Astrocyte (in vitro differentiated cells and primary cell): ENCODE data around the gene DPF3. TPM values are rescaled to one million over a fixed set of nuclear protein-coding genes. Genes with fewer than 3 reads are reported as not detected.
A peak's percentile ranks its signal among the peaks of the same experiment; 100 is the strongest.

Experiments
- DNase-seq: peaks from one replicate; pipeline ENCODE4 v3.0.0-alpha.2; 2010; ENCODE audit warnings: low read depth
- FAIRE-seq: peaks from 2 replicates; lab custom pipeline; 2011; peaks lifted over from hg19 to GRCh38; lab: Jason Lieb, UNC
- H2AFZ ChIP-seq: 2 replicates; pipeline ENCODE4 v1.6.0; 2012; ENCODE audit warnings: low read depth, low read length, inconsistent platforms
- H3K27ac ChIP-seq: 2 replicates; pipeline ENCODE4 v1.5.1; 2011; ENCODE audit warnings: low read depth, low read length, inconsistent platforms
- H3K27me3 ChIP-seq: 2 replicates; pipeline ENCODE4 v1.6.0; 2011; ENCODE audit warnings: low read length, inconsistent platforms; ENCODE audit not compliant: insufficient read depth
- H3K36me3 ChIP-seq: 2 replicates; pipeline ENCODE4 v1.5.1; 2011; ENCODE audit warnings: low read length, inconsistent platforms; ENCODE audit not compliant: insufficient read depth
- H3K4me1 ChIP-seq: 2 replicates; pipeline ENCODE4 v1.5.1; 2011; ENCODE audit warnings: low read length, inconsistent platforms; ENCODE audit not compliant: insufficient read depth
- H3K4me2 ChIP-seq: 2 replicates; pipeline ENCODE4 v1.6.0; 2012; ENCODE audit warnings: low read length, inconsistent platforms
- H3K4me3 ChIP-seq: 2 replicates; pipeline ENCODE4 v1.5.1; 2011; ENCODE audit warnings: low read depth, mild to moderate bottlenecking, low read length, inconsistent platforms; ENCODE audit not compliant: insufficient read depth
- H3K79me2 ChIP-seq: 2 replicates; pipeline ENCODE4 v1.6.0; 2012; ENCODE audit warnings: mild to moderate bottlenecking, low read length, inconsistent platforms; ENCODE audit not compliant: insufficient read depth
- H3K9ac ChIP-seq: 2 replicates; pipeline ENCODE4 v1.6.0; 2012; ENCODE audit warnings: mild to moderate bottlenecking, low read length, inconsistent platforms
- H3K9me3 ChIP-seq: 2 replicates; pipeline ENCODE4 v1.5.1; 2012; ENCODE audit warnings: low read depth, mild to moderate bottlenecking, low read length, inconsistent platforms; ENCODE audit not compliant: insufficient read depth
- H4K20me1 ChIP-seq: 2 replicates; pipeline ENCODE4 v1.6.0; 2012; ENCODE audit warnings: low read length, inconsistent platforms; ENCODE audit not compliant: insufficient read depth
- H3K27ac Mint-ChIP-seq: one replicate; pipeline ENCODE4 v1.8.0; 2021; ENCODE audit warnings: mild to moderate bottlenecking, mixed read lengths; ENCODE audit not compliant: unreplicated experiment
- H3K27me3 Mint-ChIP-seq: one replicate; pipeline ENCODE4 v1.8.0; 2021; ENCODE audit warnings: low read depth, mixed read lengths; ENCODE audit not compliant: unreplicated experiment
- H3K36me3 Mint-ChIP-seq: one replicate; pipeline ENCODE4 v1.8.0; 2021; ENCODE audit warnings: low read depth, mixed read lengths; ENCODE audit not compliant: unreplicated experiment
- H3K4me1 Mint-ChIP-seq: one replicate; pipeline ENCODE4 v1.8.0; 2021; ENCODE audit warnings: low read depth, mixed read lengths; ENCODE audit not compliant: unreplicated experiment
- H3K4me3 Mint-ChIP-seq: one replicate; pipeline ENCODE4 v1.8.0; 2021; ENCODE audit warnings: mild to moderate bottlenecking, moderate library complexity, mixed read lengths; ENCODE audit not compliant: unreplicated experiment
- H3K9me3 Mint-ChIP-seq: one replicate; pipeline ENCODE4 v1.8.0; 2021; ENCODE audit warnings: mild to moderate bottlenecking, mixed read lengths; ENCODE audit not compliant: unreplicated experiment
- EZH2 ChIP-seq: IDR thresholded peaks from 2 replicates; pipeline ENCODE4 v1.6.1; 2012; ENCODE audit warnings: mild to moderate bottlenecking, low read length, inconsistent platforms; ENCODE audit not compliant: insufficient read depth
- total RNA-seq: library from RNA; stranded (reverse); gene quantifications from 2 replicates; pipeline ENCODE4 v1.2.1, GENCODE V29; 2021
- TF ChIP-seq, protein P1 (sequence below): IDR thresholded peaks from 2 replicates; pipeline ENCODE4 v1.5.1; 2011; ENCODE audit warnings: low read depth, mild to moderate bottlenecking, inconsistent platforms, low read length, moderate library complexity; ENCODE audit not compliant: insufficient read depth

Gene DPF3
- total RNA-seq, 1 donor from 2014 or later: 2.4 TPM

DNA sequence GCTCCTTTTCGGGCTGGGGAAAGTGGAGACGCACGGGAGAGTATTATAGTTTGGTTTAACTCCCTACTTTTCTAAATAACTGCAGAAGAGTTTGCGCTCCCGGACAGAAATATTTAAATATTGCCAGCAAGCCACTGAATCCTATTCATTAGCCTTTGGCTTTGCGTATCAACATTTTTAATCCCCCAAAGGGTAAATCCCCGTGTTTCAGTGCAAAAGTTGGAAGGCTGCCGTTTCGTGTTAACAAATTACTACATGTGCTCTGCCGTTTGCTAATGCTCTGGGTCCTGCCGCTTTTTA lies 372 bp upstream of the DPF3 start:
- H4K20me1 ChIP-seq: peaks cover 22% of the 10 kb centered on the region

DNA sequence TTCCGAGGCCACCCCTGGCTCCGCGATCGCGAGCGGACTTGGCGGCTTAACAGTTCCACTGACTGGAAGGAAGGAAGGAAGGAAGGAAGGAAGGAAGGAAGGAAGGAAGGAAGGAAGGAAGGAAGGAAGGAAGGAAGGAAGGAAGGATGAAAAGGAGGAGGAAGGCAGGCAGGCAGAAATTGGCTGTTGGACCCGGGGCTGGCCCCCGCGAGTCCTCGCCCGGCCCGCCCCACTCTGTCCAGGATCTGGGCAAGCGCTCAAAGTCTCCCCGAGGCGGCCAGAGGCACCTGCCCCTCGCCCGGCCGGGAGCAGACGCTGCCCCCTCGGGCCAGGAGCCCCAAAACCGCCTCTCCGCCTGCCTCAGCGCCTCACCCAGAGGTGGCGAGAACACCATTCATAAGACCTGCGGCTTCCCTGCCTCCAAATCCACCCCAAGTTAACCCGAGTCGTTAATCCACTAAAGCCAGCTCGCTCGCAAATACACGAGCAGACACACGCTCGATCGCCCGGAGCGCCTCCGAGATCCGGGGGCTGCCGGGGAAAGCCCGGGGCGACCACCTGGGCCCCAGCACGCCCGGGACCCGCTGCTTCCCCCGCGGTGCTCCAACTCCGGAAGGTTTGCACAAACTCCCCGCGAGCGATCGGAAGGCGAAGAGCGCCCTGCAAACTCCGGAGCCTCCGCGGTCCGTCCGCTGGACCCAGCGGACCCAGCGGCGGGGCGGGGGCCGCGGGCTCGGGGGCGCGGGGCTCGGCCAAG lies 844 bp downstream of the DPF3 start:
- Histone ChIP-seq H2AFZ (peak overlapping the region; percentile 75), H3K9me3 (no peaks in the 10 kb centered on the region), H3K79me2 (peaks cover 54% of the 10 kb centered on the region), H3K9ac (peak overlapping the region; percentile 83), H3K4me3 (peak overlapping the region; percentile 90), H3K4me1 (peaks cover 21% of the 10 kb centered on the region), H4K20me1 (peaks cover 34% of the 10 kb centered on the region), H3K27me3 (no peaks in the 10 kb centered on the region), H3K27ac (peak overlapping the region; percentile 55), H3K36me3 (no peaks in the 10 kb centered on the region), H3K4me2 (peak overlapping the region; percentile 97)
- TF ChIP-seq, protein P1, sequence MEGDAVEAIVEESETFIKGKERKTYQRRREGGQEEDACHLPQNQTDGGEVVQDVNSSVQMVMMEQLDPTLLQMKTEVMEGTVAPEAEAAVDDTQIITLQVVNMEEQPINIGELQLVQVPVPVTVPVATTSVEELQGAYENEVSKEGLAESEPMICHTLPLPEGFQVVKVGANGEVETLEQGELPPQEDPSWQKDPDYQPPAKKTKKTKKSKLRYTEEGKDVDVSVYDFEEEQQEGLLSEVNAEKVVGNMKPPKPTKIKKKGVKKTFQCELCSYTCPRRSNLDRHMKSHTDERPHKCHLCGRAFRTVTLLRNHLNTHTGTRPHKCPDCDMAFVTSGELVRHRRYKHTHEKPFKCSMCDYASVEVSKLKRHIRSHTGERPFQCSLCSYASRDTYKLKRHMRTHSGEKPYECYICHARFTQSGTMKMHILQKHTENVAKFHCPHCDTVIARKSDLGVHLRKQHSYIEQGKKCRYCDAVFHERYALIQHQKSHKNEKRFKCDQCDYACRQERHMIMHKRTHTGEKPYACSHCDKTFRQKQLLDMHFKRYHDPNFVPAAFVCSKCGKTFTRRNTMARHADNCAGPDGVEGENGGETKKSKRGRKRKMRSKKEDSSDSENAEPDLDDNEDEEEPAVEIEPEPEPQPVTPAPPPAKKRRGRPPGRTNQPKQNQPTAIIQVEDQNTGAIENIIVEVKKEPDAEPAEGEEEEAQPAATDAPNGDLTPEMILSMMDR: no peak
- TF ChIP-seq EZH2: no peak
- Mint-ChIP-seq H3K9me3 (no peaks in the 10 kb centered on the region), H3K4me1 (peaks cover 17% of the 10 kb centered on the region), H3K36me3 (no peaks in the 10 kb centered on the region), H3K4me3 (peak overlapping the region; percentile 95), H3K27me3 (peaks cover 19% of the 10 kb centered on the region), H3K27ac (peak overlapping the region; percentile 43)
- DNase-seq (no peak), FAIRE-seq (no peak)

More for the DNA sequence above, 372 bp upstream of the DPF3 start:
- Histone ChIP-seq H3K9me3 (no peaks in the 10 kb centered on the region), H2AFZ (peak overlapping the region; percentile 78), H3K79me2 (peaks cover 42% of the 10 kb centered on the region), H3K9ac (peak overlapping the region; percentile 83), H3K36me3 (no peaks in the 10 kb centered on the region), H3K4me3 (peak overlapping the region; percentile 90), H3K4me1 (peaks cover 16% of the 10 kb centered on the region), H3K27me3 (no peaks in the 10 kb centered on the region), H3K4me2 (peak overlapping the region; percentile 97), H3K27ac (peak overlapping the region; percentile 30)
- DNase-seq (no peak), FAIRE-seq (no peak)
- Mint-ChIP-seq H3K9me3 (no peaks in the 10 kb centered on the region), H3K27ac (peak overlapping the region; percentile 80), H3K36me3 (no peaks in the 10 kb centered on the region), H3K27me3 (peaks cover 19% of the 10 kb centered on the region), H3K4me3 (peak overlapping the region; percentile 95), H3K4me1 (peaks cover 17% of the 10 kb centered on the region)
- TF ChIP-seq, protein P1: no peak
- no peak for TF ChIP-seq EZH2
